GM19099 (cell line): ENCODE results near the gene ROBO4.

Source experiments
- POLR2A ChIP-seq: IDR thresholded peaks from 3 replicates; pipeline ENCODE4 v1.6.1; 2011; ENCODE audit warnings: low read depth; ENCODE audit not compliant: insufficient read length; ENCODE audit errors: extremely low read depth

ROBO4 gene

DNA sequence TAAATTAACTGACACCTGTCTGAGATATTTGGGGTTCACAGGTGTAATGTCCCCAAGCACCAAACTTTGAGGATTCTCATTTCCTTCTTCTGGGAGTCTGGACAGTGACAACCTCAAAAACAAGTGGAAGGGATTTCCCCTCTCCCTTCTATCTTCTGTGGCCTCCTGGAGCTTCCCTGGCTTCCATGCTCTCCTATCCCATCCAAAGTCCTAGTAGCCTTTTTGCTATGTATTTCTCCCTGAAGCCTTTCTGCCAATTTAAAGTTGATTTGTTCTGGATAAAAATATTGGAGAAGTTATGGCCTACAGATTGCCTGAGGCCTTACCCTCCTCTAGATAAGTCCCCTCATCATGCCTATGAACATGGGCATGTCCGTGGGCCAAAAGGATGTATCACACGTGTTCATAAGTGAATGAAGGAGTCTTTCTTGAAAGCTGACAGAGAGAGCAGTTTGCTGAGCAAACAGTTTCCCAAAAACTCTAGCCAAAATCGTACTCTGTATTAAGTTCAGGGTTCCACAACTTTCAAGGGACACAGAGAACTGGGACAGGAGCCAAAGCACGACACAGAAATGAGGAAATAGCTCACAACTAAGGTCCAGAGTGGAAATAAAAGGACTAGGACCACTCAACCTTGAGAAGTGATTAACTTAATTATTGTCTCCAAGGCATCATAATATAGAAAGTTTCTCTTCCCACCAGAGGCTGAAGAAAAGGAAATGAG lies 31.4 kb upstream of the ROBO4 start:
- no peak for TF ChIP-seq POLR2A

- no peak for TF ChIP-seq POLR2A
Measured at GRCh38 chr11:124923296-124923695, 25.6 kb upstream of the ROBO4 start.

GRCh38 chr11:124922831-124923230 lies 25.2 kb upstream of the ROBO4 start:
- TF ChIP-seq POLR2A: no peak

DNA sequence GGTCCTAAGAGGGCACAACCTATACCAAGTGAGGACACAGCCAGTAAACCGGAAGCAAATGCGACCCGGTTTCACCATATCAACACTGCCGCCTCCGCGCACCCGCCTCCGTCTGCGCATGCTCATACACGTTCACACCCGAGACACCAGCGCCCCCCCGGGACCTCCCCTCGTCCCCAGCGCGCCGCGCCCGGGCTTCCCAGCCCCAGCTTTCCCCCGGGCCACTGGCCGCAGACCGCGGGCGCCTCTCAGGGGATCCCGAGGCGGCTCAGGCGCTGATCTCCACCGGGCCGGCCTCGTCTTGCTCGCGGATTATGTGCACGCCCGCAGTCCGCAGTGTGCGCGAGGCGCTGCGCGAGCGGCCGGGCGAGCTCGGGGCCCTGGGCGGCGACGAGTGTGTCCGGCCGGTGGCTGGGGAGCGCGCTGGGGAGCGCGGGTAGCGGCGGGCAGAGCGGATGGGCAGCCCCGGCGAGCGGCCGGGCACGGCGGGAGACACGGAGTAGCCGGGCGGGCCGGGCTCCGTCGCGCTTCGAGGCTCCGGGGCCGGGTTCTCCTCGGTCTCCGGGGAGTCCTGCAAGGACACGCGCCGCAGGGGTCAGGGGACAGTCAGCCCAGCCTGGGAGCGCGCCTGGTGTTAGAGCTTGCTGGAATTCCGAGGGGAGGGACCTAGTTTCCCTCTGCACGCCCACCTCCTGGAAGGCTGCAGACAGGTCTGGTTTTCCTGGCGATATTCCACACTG lies 23.4 kb upstream of the ROBO4 start:
- TF ChIP-seq POLR2A: no peak

- TF ChIP-seq POLR2A: no peak
Measured at GRCh38 chr11:124920356-124920755, 22.7 kb upstream of the ROBO4 start.

DNA sequence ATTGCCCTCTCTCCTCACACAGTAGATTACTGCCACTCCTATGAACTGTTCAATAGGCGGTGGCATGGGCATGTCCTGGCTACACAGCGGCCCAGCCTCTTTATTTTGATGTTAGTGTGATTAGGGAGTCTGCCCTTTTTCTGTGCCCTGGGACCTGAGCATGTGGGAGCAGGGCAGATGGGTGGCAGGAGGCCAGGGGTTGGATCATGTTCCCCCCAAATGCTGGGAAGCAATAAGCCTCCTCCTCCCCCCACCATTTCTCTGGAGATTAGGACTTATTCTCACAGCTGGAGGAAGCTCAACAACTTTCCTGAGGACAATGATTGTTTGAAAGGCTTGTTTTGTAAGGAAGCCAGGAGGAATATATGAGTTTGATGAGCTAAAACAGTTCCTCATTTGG lies 22.2 kb upstream of the ROBO4 start:
- no peak for TF ChIP-seq POLR2A

GRCh38 chr11:124918950-124919349 lies 21.3 kb upstream of the ROBO4 start, which contains the start of gene HEPN1:
Gene HEPN1 (plus strand): TSS chr11:124919250.
- TF ChIP-seq POLR2A: no peak

DNA sequence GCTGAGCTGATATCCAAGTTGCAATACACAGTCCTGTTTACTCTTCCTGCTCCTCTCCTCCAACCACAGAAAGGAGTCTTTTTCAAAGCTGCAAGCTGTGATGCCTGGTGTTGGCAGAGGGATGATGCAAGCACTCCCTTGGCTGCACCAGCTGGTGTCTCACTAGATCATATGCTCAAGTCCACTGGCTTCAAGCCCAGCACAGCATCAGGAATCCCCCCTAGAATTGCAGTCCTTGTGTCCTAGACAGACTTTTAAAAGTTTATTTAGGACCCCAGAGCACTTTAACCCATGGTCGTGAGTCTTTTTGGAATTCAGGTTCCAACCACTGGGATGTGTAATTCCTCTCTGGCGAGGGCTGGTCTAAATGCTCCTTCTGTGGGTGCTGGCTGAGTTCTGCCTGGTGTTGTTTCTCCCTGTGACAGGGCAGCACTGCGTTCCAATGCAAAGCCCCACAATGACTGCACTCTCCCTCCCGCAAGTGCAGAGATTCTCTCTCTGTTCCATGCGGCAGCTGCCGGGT lies 19.5 kb upstream of the ROBO4 start:
- TF ChIP-seq POLR2A: no peak

- no peak for TF ChIP-seq POLR2A
Measured at GRCh38 chr11:124916370-124916710, 18.7 kb upstream of the ROBO4 start.

GRCh38 chr11:124915541-124916369 lies 18.1 kb upstream of the ROBO4 start:
- no peak for TF ChIP-seq POLR2A

- TF ChIP-seq POLR2A: no peak
Measured at GRCh38 chr11:124902616-124903015, 5.0 kb upstream of the ROBO4 start.

- TF ChIP-seq POLR2A: no peak
Measured at GRCh38 chr11:124900464-124900863, 2.8 kb upstream of the ROBO4 start.

- TF ChIP-seq POLR2A: no peak
Measured at GRCh38 chr11:124899383-124900145, 1.9 kb upstream of the ROBO4 start.

DNA sequence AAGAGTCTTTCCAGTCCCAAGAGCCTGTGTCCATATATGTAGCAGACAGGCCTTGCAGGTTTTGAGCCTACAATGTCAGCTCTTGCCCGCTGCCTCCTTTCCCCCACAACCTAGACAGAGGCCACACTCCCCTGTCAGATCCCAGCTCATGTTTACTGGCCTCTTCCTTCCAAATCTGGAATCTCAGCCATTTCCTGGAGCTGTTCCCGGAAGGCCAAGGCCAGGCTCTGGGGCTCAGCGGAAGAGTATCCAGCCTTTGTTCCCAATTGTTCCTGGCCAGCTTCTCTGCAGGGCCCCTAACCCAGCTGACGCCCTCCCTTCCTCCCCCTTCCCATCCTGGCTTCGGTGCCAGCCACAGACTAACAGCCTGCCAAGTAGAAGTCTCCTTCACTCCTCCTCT lies 1.0 kb upstream of the ROBO4 start:
- no peak for TF ChIP-seq POLR2A

GRCh38 chr11:124898263-124898680 lies 607 bp upstream of the ROBO4 start:
- TF ChIP-seq POLR2A: no peak
